NCI-H146 (cell line): ENCODE data around the gene PTPRC.

ENCODE experiments used
- DNase-seq: peaks from one replicate; lab custom pipeline; 2025; lab: John Stamatoyannopoulos, UW

PTPRC gene

GRCh38 chr1:198674009-198674408, 35.2 kb downstream of the PTPRC start:
- DNase-seq: no peak

- DNase-seq: no peak
These were observed 37.4 kb downstream of the PTPRC start for GRCh38 chr1:198676253-198676652.

GRCh38 chr1:198677027-198677426, 38.2 kb downstream of the PTPRC start:
- no peak for DNase-seq

GRCh38 chr1:198677871-198678270, 39.0 kb downstream of the PTPRC start:
- no peak for DNase-seq

GRCh38 chr1:198678301-198678836, 39.5 kb downstream of the PTPRC start:
- no peak for DNase-seq

GRCh38 chr1:198678901-198679329, 40.1 kb downstream of the PTPRC start:
- no peak for DNase-seq

- DNase-seq: no peak
These were observed 40.8 kb downstream of the PTPRC start for GRCh38 chr1:198679535-198680173.

- DNase-seq: no peak
These were observed 41.5 kb downstream of the PTPRC start for GRCh38 chr1:198680174-198680875.

- DNase-seq: no peak
These were observed 42.4 kb downstream of the PTPRC start for GRCh38 chr1:198681252-198681651.

GRCh38 chr1:198681831-198682759, 43.3 kb downstream of the PTPRC start:
- peak; percentile 59 for DNase-seq

GRCh38 chr1:198682850-198683249, 44.0 kb downstream of the PTPRC start:
- no peak for DNase-seq

GRCh38 chr1:198683449-198683848, 44.6 kb downstream of the PTPRC start:
- DNase-seq: no peak

GRCh38 chr1:198686069-198686728, 47.4 kb downstream of the PTPRC start:
- peak; percentile 18 for DNase-seq

GRCh38 chr1:198687429-198687828, 48.6 kb downstream of the PTPRC start:
- no peak for DNase-seq

- no peak for DNase-seq
These were observed 52.2 kb downstream of the PTPRC start for GRCh38 chr1:198691063-198691462.

GRCh38 chr1:198693321-198693720, 54.5 kb downstream of the PTPRC start:
- no peak for DNase-seq

GRCh38 chr1:198694542-198694941, 55.7 kb downstream of the PTPRC start:
- no peak for DNase-seq

GRCh38 chr1:198696211-198696610, 57.4 kb downstream of the PTPRC start:
- DNase-seq: no peak

- DNase-seq: peak; percentile 60
These were observed 60.6 kb downstream of the PTPRC start for GRCh38 chr1:198699167-198700015.

GRCh38 chr1:198700016-198700392, 61.2 kb downstream of the PTPRC start:
- DNase-seq: no peak

- no peak for DNase-seq
These were observed 61.6 kb downstream of the PTPRC start for GRCh38 chr1:198700396-198700795.
